GM12892 (cell line): Measurements from ENCODE around the gene PRPS1.
"Not testable (repeated sequence)": the region's sequence is repeated elsewhere in the genome, so short reads cannot be mapped to it uniquely, and the experiment has no call there.

Source experiments
- DNase-seq: peaks from one replicate; pipeline ENCODE4 v3.0.0; 2011; ENCODE audit not compliant: insufficient read length
- FAIRE-seq: peaks from 2 replicates; lab custom pipeline; 2011; peaks lifted over from hg19 to GRCh38; lab: Jason Lieb, UNC
- POLR2A ChIP-seq: IDR thresholded peaks from 2 replicates; pipeline ENCODE4 v1.6.1; 2011; ENCODE audit warnings: low read depth, low read length, control low read depth
- POLR2AphosphoS5 ChIP-seq: IDR thresholded peaks from 2 replicates; pipeline ENCODE4 v1.6.1; 2011; ENCODE audit warnings: low read depth, low read length, control low read depth
- TAF1 ChIP-seq: IDR thresholded peaks from 2 replicates; pipeline ENCODE4 v1.6.1; 2011; ENCODE audit warnings: low read depth, mild to moderate bottlenecking, control low read depth, low read length, borderline replicate concordance

Gene PRPS1

GRCh38 chrX:107602694-107603239 is 25.5 kb upstream of the PRPS1 start:
- FAIRE-seq (no peak), DNase-seq (no peak)
- TF ChIP-seq POLR2A (no peak), TAF1 (no peak), POLR2AphosphoS5 (no peak)

- FAIRE-seq (no peak), DNase-seq (no peak)
- no peak for TF ChIP-seq POLR2AphosphoS5
- no peak for TF ChIP-seq POLR2A
- no peak for TF ChIP-seq TAF1
These were observed 24.7 kb upstream of the PRPS1 start for GRCh38 chrX:107603429-107604159.

GRCh38 chrX:107609061-107609460 is 19.2 kb upstream of the PRPS1 start:
- FAIRE-seq = not testable (repeated sequence)

GRCh38 chrX:107610667-107611066 is 17.6 kb upstream of the PRPS1 start:
- DNase-seq (no peak), FAIRE-seq (no peak)
- no peak for TF ChIP-seq POLR2AphosphoS5
- no peak for TF ChIP-seq TAF1
- no peak for TF ChIP-seq POLR2A

More at GRCh38 chrX:107609061-107609460, 19.2 kb upstream of the PRPS1 start:
- DNase-seq = not testable (repeated sequence)

- no peak for FAIRE-seq
- DNase-seq = no peak
- TF ChIP-seq POLR2A (no peak), TAF1 (no peak)
These were observed 8.4 kb upstream of the PRPS1 start for GRCh38 chrX:107619885-107620322.

GRCh38 chrX:107624893-107625292 is 3.4 kb upstream of the PRPS1 start:
- TF ChIP-seq POLR2AphosphoS5 (no peak), POLR2A (no peak), TAF1 (no peak)
- DNase-seq (no peak), FAIRE-seq (no peak)

- DNase-seq (no peak), FAIRE-seq (no peak)
- TF ChIP-seq POLR2AphosphoS5 (no peak), TAF1 (no peak), POLR2A (no peak)
These were observed 2.6 kb upstream of the PRPS1 start for GRCh38 chrX:107625739-107626138.

- no peak for DNase-seq
- no peak for FAIRE-seq
- TF ChIP-seq POLR2A = no peak
- no peak for TF ChIP-seq POLR2AphosphoS5
- no peak for TF ChIP-seq TAF1
These were observed 1.8 kb upstream of the PRPS1 start for GRCh38 chrX:107626481-107626880.

GRCh38 chrX:107626916-107627315 is 1.4 kb upstream of the PRPS1 start:
- DNase-seq = no peak
- no peak for FAIRE-seq
- no peak for TF ChIP-seq POLR2AphosphoS5
- no peak for TF ChIP-seq TAF1
- no peak for TF ChIP-seq POLR2A

- TF ChIP-seq POLR2AphosphoS5 (no peak), POLR2A (no peak), TAF1 (no peak)
- FAIRE-seq (peak; percentile 51), DNase-seq (peak; percentile 27)
These were observed 591 bp downstream of the PRPS1 start for GRCh38 chrX:107628662-107629539.

- peak; percentile 24 for FAIRE-seq
These were observed 1.2 kb downstream of the PRPS1 start for GRCh38 chrX:107629540-107629909.

GRCh38 chrX:107630031-107630689 is 1.9 kb downstream of the PRPS1 start:
- DNase-seq (no peak), FAIRE-seq (no peak)
- TF ChIP-seq POLR2A (no peak), POLR2AphosphoS5 (no peak), TAF1 (no peak)

More at GRCh38 chrX:107629540-107629909, 1.2 kb downstream of the PRPS1 start:
- TF ChIP-seq POLR2A (no peak), POLR2AphosphoS5 (no peak), TAF1 (no peak)
- no peak for DNase-seq
